Sigmoid colon (tissue), 4 donors: ENCODE results near the gene IQGAP2.

Source experiments
- CTCF ChIP-seq, 4 experiments: fragments of 450-650 bp in 3 of 4; fragments of 200-600 bp in 1 of 4; IDR thresholded peaks; one replicate each; pipeline ENCODE4 v1.5.1; 2016 to 2019; ENCODE audit warnings: antibody characterized with exemption in 4 of 4, mild to moderate bottlenecking in 3 of 4, moderate library complexity in 2 of 4
- POLR2A ChIP-seq, 2 donors: fragments of 450-650 bp; IDR thresholded peaks; one replicate each; pipeline ENCODE4 v1.6.1; 2016; ENCODE audit warnings: antibody characterized with exemption in 2 of 2, mild to moderate bottlenecking in 2 of 2, moderate library complexity in 2 of 2
- POLR2AphosphoS5 ChIP-seq, 4 donors: sonication (generic); formaldehyde crosslinking; IDR thresholded peaks; one replicate each; pipeline ENCODE4 v1.6.1; 2017; ENCODE audit warnings: antibody characterized with exemption in 4 of 4

- no peak for TF ChIP-seq CTCF (IDR thresholded peaks at IDR 0.05)
- no peak for TF ChIP-seq POLR2AphosphoS5 (IDR thresholded peaks at IDR 0.05)
- no peak for TF ChIP-seq POLR2A (IDR thresholded peaks at IDR 0.05)
Observed at GRCh38 chr5:76485511-76485910, 82.4 kb downstream of the IQGAP2 start.
